ENCODE data around the gene SETD1A.

Gene SETD1A

GRCh38 chr16:31025339-31025738 lies 67.8 kb downstream of the SETD1A start:
- DNase-seq: no peak

- DNase-seq: no peak
These were observed 71.7 kb downstream of the SETD1A start for GRCh38 chr16:31029272-31029671.

- no peak for DNase-seq
These were observed 73.7 kb downstream of the SETD1A start for GRCh38 chr16:31031276-31031675.

- peak; percentile 97 for DNase-seq
These were observed 75.5 kb downstream of the SETD1A start, which contains the start of gene STX4 for GRCh38 chr16:31032736-31033708. STX4 (plus strand) TSS chr16:31033558; CDS start chr16:31033806, 248 bp downstream.

- DNase-seq: peak; percentile 72
These were observed 76.3 kb downstream of the SETD1A start for GRCh38 chr16:31033709-31034492.

Data from fibroblast of skin of right quadriceps (primary cell).